ENCODE measurements around the gene RAB11FIP5. TPM values are rescaled to one million over a fixed set of nuclear protein-coding genes. Genes with fewer than 3 reads are reported as not detected.

The RAB11FIP5 gene, protein sequence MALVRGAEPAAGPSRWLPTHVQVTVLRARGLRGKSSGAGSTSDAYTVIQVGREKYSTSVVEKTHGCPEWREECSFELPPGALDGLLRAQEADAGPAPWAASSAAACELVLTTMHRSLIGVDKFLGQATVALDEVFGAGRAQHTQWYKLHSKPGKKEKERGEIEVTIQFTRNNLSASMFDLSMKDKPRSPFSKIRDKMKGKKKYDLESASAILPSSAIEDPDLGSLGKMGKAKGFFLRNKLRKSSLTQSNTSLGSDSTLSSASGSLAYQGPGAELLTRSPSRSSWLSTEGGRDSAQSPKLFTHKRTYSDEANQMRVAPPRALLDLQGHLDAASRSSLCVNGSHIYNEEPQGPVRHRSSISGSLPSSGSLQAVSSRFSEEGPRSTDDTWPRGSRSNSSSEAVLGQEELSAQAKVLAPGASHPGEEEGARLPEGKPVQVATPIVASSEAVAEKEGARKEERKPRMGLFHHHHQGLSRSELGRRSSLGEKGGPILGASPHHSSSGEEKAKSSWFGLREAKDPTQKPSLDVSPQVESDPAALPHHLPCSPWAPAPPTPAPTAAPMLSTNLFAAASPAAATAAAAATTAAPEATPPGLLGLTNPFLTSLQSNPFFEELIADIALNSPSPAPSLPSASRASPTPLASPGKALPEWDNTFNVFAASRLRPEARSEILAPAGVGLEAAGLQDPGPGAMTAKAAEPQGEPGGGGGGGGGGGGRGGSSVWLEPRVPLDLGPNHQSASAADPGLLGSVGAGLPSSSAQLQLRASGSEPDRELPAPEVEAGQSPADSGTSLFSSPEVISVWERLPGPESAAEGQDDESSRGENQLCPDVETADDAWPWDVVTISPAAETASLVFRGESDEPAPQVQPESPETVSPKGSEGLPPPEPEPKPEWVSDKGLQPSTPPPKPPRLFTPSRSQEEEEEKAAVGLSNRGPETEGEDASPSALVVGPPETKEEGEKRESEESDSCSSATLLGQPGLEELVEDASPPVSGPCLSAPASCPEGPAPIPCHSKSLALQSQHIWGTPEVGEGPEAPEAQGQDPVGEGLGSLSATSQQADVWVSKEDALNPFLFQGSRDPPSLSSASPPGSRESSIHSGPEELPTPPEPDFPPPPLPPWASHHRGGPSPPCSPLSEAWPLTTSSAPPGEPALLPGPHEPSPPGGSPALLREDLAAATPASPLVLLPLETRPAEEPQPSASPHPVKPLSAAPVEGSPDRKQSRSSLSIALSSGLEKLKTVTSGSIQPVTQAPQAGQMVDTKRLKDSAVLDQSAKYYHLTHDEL (N-terminal part only)
- 42.9 and 48.5 TPM in 2 replicates for total RNA-seq

DNA sequence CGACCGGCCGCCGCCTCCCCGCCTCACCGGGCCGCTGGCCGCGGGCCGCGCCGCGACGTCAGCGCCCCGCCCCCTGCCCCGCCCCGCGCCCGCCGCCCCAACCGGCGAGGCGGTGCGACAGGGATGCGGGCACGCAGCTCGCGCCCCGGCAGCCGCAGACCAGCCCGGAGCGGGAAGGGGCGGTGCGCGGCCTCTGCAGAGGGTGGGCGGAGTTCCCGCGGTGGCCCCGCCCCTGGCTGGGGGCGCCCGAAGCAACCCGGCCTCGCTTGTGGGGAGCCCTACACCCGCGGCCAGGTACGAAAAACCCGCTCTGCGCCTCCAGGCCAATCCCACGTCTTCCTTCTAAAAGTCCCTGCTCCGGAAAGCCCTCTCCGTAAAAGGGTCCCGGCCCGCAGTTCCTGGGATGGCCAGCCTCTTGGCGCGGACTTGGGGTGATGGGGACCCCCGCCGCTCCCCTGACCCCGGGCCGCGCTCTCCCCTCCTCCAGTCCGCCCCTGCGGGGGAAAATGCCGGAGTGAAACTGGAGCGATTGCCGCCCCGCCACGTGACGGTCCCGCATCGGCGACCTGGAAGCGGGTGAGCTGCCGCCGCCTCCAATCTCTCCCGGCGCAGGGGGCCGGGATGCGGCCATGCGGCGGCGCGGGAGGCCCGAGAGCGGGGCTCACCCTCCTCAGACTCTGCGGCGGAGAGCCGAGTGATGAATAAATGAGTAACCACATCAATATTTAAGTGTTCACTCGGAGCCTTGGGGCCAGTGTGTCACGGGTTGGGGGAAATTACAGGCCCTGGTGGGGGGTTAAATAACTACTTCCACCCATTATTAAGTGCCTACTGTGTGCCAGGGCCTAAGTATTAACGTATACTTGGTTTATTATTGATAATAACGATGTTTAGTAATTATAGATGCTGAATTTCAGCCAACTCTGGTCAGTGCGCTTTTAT is at the start of gene RAB11FIP5:
TSS of gene RAB11FIP5 (minus strand) at position 36 of the 942 bp plus-strand sequence. CDS start 171 bp downstream, outside the sequence.

DNA sequence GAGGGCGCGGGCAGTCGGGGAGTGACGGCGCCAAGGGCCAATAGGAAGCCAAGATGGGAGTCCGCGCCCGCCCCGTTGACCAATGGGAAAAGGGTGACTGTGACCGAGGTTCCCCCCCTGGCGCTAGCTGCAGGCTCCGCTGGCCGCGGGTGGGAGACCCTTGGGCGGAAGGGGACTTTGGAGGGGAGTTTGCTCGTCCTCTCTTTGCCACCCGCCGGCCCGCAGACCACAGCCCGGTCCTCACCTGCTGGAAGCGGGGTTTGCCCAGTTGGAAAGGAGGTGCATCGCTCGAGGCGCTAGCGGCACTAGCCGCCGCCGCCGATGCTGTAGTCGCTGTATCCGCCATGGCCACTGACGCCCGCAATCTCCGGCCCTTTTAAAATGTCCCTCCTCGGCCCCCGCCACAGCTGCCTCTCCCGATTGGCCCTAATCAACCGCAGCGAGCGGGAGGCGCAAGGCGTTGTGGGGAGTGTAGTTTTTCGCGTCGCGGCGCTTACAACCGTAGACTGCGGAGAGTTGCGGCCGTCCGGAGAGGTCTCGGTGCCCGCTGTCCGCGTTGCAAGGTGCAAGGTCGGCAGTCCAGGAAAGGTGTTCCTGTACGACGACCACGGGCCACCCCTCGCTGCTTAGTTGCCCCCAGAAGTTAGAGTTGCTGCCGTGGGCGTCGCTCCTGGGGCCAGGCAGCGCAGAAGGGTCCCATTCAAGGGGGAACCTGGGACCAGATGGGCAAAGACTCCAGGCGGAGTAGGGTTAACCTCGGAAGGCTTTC is 41.2 kb downstream of the RAB11FIP5 start, which contains the start of gene SFXN5:
TSS of gene SFXN5 (minus strand) at position 353 of the 769 bp plus-strand sequence. CDS start at position 346, 7 bp downstream.

Other genes with a start within 250 kb of the RAB11FIP5 start
- 18.6 and 23.6 TPM in 2 replicates for gene SPR, start 225.5 kb downstream of the RAB11FIP5 start, total RNA-seq
- not detected in 2 replicates for gene EMX1, start 195.4 kb downstream of the RAB11FIP5 start, total RNA-seq
- 13.9 and 14.8 TPM in 2 replicates for gene SFXN5, start 41.2 kb downstream of the RAB11FIP5 start, total RNA-seq
- gene NOTO, start 89.6 kb upstream of the RAB11FIP5 start, total RNA-seq: not detected in 2 replicates
- gene SMYD5, start 101.3 kb upstream of the RAB11FIP5 start, total RNA-seq: 21.2 and 27.9 TPM in 2 replicates
- gene PRADC1, start 120.3 kb upstream of the RAB11FIP5 start, total RNA-seq: 12.1 and 28.1 TPM in 2 replicates
- gene CCT7, start 121.4 kb upstream of the RAB11FIP5 start, total RNA-seq: 421 and 604 TPM in 2 replicates
- 2.1 and 3.4 TPM in 2 replicates for gene FBXO41, start 171.5 kb upstream of the RAB11FIP5 start, total RNA-seq
- gene EGR4, start 180.6 kb upstream of the RAB11FIP5 start, total RNA-seq: not detected in 2 replicates